ENCODE data around the gene JMJD8.

Gene JMJD8

DNA sequence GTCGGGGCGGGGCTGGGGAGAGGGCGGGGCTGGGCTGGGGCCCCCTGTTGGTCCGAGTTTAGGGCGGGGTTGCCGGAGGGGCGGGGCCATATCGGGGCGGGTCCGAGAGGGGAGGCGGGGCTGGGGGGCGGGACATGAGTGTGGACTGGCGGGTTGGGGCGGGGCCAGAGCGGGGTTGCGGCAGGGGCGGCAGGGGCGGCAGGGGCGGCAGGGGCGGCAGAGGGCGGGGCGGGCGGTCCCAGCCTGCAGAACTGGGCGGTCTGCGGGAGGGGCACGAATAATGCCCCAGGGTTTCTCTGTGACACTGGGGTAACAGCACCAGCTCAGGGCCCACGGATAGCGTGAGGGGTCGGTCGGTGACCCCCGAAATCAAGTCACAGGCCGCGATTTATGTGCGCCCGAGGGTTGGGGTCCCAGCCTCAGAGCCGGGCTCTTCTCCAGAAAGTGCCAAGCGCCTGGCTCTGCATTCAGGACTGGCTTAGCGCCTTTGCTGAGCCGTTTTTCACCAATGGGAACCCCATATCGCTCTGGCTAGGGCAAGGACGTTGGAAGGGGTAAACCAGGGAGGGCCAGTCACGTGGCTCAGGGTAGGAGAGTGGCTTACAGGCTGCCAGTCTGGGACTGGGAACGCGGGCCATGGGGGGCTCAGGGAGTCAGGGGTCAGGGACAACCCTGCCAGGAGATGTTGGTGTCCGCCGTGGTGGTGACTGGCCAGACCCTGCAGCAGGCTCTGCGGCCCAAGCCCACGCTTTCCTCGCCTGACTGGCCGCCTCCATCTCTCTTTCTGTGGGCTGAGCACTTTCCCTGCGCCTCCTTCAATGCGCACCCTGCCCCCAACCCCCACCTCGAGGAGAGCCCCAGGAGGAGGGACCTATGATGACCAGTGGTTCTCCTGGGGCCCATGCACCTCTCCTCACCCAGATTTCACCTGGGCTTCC, 46.8 kb downstream of the JMJD8 start:
- DNase-seq, result peak; percentile 78

DNA sequence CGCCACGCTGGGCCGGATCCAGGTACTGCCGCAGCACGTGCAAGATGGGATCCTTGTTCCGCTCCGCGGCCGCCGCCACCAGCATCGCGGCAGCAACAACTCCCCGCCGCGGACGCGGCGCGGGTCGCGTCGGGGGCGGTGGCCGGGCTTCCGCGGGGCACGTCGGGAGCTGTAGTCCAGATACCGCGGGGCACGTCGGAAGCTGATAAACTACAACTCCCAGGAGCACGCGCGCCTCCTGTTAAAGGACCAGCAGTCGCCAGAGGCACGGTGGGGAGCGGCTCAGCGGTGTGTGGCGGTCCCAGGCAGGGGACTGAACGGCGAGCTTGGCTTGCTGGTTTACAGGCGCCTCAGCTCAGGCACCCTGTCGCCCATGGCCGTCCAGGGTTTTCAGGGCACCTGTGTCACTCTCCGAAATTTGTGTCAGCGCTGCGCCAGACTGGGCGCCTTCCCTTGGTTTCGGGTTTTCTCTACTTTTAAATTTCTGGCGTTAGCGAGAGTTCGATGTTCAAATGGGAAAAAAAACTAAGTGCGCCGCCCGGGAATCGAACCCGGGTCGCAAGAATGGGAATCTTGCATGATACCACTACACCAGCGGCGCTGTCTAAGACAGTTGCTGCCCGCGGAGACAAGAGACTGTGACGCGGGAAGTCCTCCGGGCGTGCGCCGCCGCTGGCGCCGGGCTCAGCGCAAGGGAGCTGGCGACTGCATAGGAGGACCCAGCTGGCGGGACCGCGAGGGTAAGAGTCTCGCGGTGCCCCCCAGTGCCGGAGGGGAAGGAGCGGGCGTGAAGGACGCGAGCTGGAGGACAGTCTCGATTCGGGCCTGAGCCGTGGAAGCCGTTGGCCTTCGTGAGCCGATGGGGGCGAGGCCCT, 47.7 kb downstream of the JMJD8 start, which contains the start of gene METTL26:
Gene METTL26, minus strand, starts transcription at position 100 of the 875 bp plus-strand sequence. Its CDS starts 15 bp downstream, at position 85.
- DNase-seq, result peak; percentile 90

- no peak for DNase-seq
Observed at GRCh38 chr16:635573-636205, 48.4 kb downstream of the JMJD8 start.

DNA sequence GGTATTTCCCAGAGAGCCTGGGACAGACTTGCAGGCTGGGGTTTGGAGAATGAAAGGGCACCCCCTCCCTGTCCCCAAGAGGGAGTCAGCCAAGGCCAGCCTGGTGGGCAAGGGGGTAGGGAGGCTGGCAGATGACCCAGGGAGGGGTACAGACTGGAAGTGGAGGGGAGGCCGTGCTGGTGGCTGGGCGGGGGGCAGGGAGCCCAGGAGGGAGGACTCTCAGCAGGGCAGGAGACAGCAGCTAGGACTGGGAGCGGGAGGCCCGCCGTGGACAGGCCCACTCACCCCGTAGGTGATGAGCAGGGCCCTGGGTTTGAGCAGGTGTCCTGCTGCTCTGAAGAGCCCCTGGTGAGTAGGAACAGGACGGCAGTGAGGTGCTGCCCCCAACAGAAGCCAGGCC, 49.1 kb downstream of the JMJD8 start:
- no peak for DNase-seq

DNA sequence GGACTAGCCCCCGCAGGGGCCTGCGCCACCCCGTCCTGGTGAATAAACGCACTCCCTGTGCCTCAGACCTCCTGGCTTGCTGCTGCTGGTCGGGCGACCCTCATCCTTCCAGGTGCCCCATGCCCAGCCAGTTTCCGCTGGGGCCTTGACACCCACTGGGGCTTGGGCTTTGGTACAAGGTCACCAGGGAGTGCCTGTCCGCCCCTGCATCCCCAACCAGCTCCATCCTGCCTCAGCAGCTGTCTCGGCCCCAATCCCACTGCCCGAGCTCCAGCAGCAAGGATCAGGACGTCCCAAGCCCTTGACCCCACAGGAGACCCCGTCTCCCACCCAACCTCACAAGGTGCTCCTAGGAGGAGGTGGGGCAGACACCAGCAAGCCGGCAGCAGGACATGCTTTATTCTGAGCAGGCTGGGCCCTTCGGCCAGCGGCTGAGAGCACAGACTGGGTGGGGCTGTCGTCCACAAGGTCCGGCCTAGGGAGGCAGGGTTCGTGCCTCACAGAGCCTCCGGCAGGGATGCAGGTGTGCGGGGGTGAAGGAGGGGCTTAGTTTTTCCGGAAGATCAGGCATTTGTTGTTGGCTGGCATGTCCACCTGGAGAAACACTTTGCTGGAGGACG, 50.0 kb downstream of the JMJD8 start:
- DNase-seq, result no peak

GRCh38 chr16:633336-634050, 50.6 kb downstream of the JMJD8 start:
- no peak for DNase-seq

DNA sequence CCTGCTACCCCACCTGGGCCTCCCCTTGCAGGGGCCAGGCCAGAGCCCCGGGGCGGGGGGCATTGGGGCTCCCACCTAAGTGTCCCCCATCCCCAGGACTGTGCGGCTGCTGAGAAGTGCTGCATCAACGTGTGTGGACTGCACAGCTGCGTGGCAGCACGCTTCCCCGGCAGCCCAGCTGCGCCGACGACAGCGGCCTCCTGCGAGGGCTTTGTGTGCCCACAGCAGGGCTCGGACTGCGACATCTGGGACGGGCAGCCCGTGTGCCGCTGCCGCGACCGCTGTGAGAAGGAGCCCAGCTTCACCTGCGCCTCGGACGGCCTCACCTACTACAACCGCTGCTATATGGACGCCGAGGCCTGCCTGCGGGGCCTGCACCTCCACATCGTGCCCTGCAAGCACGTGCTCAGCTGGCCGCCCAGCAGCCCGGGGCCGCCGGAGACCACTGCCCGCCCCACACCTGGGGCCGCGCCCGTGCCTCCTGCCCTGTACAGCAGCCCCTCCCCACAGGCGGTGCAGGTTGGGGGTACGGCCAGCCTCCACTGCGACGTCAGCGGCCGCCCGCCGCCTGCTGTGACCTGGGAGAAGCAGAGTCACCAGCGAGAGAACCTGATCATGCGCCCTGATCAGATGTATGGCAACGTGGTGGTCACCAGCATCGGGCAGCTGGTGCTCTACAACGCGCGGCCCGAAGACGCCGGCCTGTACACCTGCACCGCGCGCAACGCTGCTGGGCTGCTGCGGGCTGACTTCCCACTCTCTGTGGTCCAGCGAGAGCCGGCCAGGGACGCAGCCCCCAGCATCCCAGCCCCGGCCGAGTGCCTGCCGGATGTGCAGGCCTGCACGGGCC, 51.4 kb downstream of the JMJD8 start:
- DNase-seq, result no peak

GRCh38 chr16:631808-632358, 52.3 kb downstream of the JMJD8 start:
- DNase-seq, result no peak
